Hepatocyte (in vitro differentiated cells): ENCODE measurements around the gene GOLGA8M.
"Not testable (repeated sequence)": the region's sequence is repeated elsewhere in the genome, so short reads cannot be mapped to it uniquely, and the experiment has no call there.

Source experiments
- CTCF ChIP-seq: fragments of 200-600 bp; sonication (generic); IDR thresholded peaks from 2 replicates; pipeline ENCODE4 v1.5.1; 2016; ENCODE audit warnings: antibody characterized with exemption, mild to moderate bottlenecking; ENCODE audit not compliant: poor library complexity
- EZH2 ChIP-seq: fragments of 200-600 bp; sonication (generic); IDR thresholded peaks from 2 replicates; pipeline ENCODE4 v1.6.1; 2016; ENCODE audit warnings: antibody characterized with exemption, mild to moderate bottlenecking, borderline replicate concordance

GRCh38 chr15:28655329-28656017, 56.7 kb downstream of the GOLGA8M start:
- not testable (repeated sequence) for TF ChIP-seq CTCF, EZH2
